GM13976 (cell line): ENCODE measurements around the gene GNAT1.

Experiments used
- DNase-seq: peaks from one replicate; pipeline ENCODE4 v3.0.0; 2012; ENCODE audit warnings: low spot score
- CTCF ChIP-seq: IDR thresholded peaks from 2 replicates; pipeline ENCODE4 v1.5.1; 2012; ENCODE audit warnings: borderline replicate concordance, mild to moderate bottlenecking; ENCODE audit not compliant: insufficient read depth; ENCODE audit errors: extremely low read depth, missing control alignments, control extremely low read depth
- in situ Hi-C: fragments of 300-500 bp; cut with MboI; formaldehyde crosslinking; loops from one replicate; pipeline ENCODE4 v1.12.0; 2022; ENCODE audit warnings: low sequenced_read_pairs, mixed read lengths, inconsistent platforms; ENCODE audit not compliant: unreplicated experiment

The GNAT1 gene

DNA sequence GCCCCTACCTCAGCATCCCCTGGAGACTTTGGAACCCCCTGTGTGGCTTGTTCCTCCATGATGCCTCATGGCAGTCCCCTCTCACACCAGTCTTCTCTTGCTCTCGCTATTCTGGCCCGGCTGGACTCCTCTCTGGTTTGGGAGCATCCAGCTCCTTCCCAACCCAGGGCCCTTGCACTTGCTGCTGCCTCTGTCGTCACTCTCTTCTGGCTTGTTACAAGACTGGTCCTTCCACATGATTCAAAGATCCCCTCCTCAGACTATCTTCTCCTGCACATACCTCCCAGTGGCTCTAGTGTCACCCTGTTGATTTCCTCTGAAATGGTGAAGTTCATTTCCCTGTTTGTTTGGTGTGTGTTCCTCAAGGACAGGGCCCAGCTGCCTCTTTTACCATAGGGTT lies 38.1 kb downstream of the GNAT1 start:
- DNase-seq, result no peak
- no peak for TF ChIP-seq CTCF
- in situ Hi-C loops, result no loop called here

DNA sequence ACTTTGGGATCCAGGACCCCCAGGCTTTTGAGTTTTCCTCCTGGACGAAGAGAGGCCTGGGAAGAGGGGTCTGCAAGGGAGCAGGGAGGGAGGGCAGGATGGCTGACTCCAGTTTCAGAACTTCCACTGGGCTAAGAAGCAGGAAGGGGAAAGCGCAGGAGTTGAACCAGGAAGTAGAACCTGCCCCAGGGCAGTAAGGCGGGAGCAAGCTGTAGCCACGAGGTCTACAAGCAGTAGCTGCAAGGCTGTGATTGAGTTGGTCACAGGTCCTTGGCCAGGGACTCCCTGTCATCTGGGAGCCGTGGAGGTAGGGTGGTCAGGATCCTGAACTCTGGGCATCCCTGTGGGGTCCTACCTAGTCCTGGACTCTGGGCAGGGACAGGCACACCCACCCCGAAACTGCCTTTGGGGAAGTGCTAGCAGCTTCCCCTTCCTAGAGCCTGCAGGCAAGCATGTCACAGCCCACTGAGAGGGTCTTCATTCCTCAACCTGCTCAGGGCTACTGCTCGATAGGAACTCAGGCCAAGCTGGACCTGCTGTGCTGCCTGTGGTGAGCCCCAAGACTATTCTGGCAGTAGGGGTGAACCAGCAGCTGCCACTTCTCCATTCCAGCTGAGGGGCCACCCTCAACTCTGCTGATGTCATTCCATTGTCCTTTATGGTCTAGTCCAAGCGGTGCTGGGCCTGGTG lies 38.8 kb downstream of the GNAT1 start:
- DNase-seq, result no peak
- no peak for TF ChIP-seq CTCF
- in situ Hi-C loops, result no loop called here

DNA sequence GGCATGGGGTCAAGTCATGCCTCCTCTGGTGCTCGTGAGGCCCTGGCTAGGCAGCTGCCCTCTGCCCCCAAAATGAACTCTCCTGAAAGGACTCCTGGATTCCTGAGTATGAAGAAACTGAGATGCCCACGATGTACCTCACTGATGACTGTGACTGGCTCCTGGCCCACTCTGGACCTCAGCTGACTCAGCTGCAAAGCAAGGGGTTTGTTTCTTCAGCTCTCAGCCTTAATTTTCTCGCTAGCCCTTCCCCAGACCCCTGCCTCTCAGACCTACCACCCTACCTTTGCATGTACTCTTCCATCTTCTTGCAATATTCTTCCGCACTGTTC lies 39.4 kb downstream of the GNAT1 start:
- in situ Hi-C loops, result no loop called here
- DNase-seq, result no peak
- TF ChIP-seq CTCF, result no peak

DNA sequence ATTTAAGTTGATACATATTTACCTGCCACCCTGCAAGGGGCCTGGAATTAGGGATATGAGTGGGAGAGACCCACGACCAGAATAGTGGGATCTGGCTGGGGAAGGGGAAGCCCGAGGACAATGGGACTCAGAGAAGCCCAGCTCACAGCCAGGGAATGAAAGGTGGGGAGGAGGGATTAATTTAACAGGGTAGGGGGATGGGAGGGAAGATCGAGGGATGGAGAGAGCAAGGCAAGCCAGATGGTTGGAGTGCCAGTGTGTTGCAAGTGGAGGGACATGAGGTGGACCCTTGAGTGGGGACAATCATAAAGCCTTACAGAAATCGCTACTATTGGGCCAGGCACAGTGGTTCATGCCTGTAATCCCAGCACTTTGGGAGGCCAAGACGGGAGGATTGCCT lies 40.2 kb downstream of the GNAT1 start:
- in situ Hi-C loops, result no loop called here
- no peak for DNase-seq
- TF ChIP-seq CTCF, result no peak

DNA sequence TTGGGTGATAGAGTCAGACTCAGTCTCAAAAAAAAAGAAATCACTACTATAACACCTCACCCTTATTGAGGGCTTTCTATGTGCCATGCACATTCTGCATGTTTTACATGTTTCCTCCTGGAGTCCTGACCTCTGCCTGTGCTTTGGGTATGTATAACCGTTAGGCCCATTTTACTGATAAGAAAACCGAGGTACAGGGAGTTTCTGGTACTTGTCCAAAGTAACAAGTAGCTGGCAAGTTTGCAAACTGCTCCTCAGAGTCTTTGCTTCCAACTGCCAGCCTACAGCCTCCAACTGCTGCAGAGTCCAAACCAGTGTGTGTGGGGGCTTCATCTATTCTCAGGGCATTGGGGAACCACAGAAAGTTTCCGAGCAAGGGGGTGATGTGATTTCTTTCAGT lies 40.9 kb downstream of the GNAT1 start:
- no peak for DNase-seq
- no peak for TF ChIP-seq CTCF
- in situ Hi-C loops, result no loop called here

- no peak for TF ChIP-seq CTCF
- in situ Hi-C loops, result no loop called here
- no peak for DNase-seq
Observed at GRCh38 chr3:50233176-50233575, 41.8 kb downstream of the GNAT1 start.
